IPS-NIHi11 (cell line): ENCODE data around the gene AXIN2.
A peak's percentile ranks its signal among the peaks of the same experiment; 100 is the strongest.
"Not testable (repeated sequence)": the region's sequence is repeated elsewhere in the genome, so short reads cannot be mapped to it uniquely, and the experiment has no call there.

ENCODE experiments used
- DNase-seq: peaks from one replicate; pipeline ENCODE4 v3.0.0; 2012; ENCODE audit warnings: mixed read lengths, low spot score

AXIN2 gene

DNA sequence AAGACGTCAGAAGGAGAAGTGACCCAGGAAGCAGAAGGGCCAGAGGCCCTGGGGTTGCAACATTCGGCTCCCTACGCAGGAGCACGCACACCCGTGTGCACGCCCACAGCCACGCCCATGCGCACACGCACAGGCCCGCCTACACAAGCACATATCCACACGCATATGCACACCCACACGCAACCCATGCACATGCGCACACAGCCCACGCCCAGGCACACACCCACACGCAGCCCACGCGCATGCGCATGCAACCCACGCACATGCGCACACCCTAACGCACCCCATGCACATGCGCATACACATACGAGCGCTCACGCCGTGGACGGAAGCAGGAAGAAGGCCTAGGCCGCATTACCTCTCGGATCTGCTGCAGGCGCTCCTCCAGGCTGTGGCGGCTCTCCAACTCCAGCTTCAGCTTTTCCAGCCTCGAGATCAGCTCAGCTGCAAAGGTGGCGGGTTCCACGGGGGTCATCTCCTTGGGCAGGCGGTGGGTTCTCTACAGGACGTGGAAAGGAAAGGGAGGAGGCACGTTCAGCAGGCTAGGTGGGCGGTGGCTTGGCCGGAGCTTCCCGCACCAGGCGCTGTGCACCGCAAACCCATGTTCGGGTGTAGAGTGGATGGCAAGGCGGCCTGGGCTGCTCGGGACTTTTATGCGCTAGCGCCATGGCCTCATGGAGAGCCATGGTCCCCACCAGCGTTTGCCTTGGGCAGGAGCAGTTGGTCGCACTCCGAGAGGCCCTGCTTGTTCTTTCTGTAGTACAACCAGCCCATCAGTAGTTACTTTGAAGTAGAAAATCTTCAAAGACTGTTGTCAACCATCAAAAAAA lies 23.4 kb downstream of the AXIN2 start:
- no peak for DNase-seq

- DNase-seq: no peak
Measured at GRCh38 chr17:65537343-65537844, 24.1 kb downstream of the AXIN2 start.

DNA sequence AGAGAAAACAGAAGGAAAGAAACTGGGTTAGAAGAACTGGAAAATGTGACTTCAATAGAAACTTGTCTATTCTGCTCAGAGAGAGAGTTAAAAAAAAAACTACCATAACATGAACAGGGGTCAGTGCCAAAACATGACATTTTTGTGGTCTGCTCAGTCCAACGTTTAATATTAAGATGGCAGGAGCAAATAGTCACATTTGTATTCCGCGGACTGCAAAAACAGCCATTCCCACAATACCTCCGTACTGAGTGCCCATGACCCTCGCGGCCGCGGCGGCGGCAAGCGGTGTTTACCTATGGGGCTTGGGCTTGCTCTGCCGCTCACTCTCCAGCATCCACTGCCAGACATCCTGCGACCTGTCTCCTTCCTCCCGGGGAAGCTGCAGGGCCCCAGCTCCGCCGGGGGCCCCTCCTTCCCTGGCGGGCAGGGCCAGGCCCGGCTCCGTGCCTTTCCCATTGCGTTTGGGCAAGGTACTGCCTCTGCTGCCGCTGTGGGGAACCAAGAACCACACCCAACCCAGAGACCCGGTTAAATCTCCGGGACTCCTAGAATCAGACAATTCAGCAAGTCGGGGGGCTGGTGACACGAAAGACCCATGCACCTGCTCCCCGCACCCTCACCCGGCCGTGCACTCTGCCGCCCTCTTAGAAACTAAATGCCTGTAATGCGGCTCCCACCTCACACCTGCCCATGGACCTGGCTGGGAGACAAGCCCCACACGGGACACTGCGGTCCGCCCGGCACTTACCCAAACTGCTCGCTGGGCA lies 24.7 kb downstream of the AXIN2 start:
- no peak for DNase-seq

- DNase-seq: no peak
Measured at GRCh38 chr17:65535777-65536572, 25.5 kb downstream of the AXIN2 start.

- DNase-seq: no peak
Measured at GRCh38 chr17:65533852-65534457, 27.5 kb downstream of the AXIN2 start.

- no peak for DNase-seq
Measured at GRCh38 chr17:65533056-65533745, 28.2 kb downstream of the AXIN2 start.

DNA sequence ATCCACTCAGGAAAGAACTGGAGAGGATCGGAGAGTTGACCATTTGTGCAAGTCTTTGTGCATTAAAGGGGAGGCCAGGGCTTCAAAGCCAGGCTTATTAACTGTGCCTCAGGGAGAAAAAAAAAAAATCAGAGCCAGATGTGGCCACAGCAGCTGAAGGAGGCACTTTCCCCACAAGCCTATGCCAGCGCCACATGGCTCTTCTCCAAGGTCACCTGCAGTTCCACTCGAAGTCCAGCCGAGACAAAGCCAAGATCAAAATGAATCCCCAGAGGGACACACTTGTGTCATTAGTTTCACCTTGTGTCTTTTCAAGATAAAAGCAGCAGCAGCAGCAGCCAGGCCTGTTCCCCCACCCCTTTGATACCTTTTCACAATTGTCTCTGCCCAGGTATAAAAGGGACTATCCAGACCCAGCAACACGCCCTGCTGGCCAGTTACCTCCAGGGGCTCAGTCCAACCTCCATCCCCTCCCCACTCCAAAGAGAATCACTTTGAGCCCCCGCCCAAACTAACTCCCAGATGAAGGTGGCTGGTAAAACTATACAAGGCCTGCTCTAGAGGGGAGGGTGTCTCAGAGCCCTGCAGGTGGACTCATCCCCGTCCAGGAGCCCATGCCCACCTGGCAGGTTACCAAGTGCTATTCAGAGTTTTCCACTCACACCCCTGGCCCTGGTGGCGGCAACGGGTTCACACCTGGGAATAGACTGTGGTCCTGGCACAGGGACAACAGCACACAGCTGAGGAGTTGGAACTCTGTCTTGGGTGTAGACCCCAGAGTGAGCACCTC lies 29.2 kb downstream of the AXIN2 start:
- DNase-seq: no peak

GRCh38 chr17:65531256-65532100 lies 30.0 kb downstream of the AXIN2 start:
- peak; percentile 61 for DNase-seq

GRCh38 chr17:65530523-65531255 lies 30.8 kb downstream of the AXIN2 start:
- peak; percentile 33 for DNase-seq

DNA sequence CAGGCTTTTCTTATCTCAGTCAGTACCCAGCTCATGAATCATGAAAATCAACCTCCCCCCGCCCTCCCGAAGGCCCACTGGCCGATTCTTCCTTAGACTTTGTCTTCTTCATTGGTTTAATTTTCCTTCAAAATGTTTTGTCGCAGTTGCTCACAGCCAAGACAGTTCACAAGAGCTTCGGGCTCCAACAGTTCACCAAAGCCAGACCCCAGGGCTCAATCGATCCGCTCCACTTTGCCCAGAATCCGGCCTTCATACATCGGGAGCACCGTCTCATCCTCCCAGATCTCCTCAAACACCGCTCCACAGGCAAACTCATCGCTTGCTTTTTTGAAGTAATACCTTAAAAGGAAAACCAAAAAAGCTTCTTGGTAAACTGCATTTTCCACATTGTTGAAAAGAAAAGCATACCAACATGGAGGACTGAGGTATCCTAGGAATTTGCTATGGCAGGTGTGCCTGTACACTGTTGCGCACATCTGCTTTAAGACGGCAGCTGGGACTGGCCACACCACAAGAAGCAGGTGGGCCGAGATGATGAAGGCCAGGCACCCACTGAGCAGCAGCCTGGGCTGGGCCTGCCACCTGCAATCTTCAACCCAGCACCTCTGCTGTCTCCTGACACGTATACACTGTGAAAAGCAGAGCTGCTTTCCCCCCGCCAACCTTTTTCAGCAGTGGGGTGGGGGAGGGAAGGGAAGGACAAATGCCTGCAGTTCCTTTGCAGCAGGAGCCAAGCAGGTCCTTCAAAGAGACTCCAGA lies 31.5 kb downstream of the AXIN2 start:
- no peak for DNase-seq

DNA sequence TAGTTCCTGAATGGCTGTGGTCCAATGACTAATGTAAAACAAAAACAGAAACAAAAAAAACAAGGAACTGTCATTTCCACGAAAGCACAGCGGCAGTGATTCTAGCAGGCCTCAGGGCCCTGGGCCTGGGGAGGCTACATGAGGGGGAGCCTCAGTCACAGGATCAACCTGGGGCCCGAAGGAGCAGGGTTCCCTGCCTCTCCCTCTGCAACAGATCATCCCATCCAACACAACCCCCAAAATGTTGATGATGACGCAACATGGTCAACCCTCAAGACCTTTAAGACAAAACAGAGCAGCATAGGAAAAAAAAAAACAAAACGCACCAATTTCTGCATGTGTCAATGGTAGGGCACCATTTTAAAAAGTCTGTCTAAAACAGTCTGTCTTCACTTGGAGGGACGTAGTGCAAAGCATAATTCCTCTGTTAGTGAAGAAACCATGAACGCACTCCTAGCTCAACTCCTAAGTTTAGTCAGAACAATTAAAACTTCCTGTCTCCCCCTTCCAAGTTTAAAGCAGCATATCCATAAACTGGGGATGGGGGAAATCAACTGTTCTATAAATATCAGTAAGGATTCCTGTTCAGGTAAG lies 32.3 kb downstream of the AXIN2 start:
- no peak for DNase-seq

GRCh38 chr17:65527857-65528591 lies 33.4 kb downstream of the AXIN2 start:
- no peak for DNase-seq

DNA sequence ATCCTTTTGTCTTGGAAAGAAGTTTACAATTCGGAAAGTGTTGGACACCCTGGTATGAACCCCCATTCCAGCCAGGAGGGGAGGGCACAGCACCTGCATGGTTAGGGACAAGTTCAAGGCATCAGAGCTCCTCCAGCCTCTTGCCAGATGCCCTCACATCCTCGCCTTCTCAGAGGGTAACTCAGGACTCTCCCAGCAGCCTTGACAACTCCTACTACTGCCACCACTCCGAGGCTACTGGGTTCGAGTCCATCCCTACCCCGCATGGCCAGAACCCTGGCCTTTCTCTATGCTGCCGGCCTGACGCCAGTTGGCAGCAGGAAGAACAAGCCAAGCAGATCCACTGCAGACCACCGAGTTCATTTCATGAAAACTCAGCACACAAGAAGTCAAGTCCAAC lies 34.1 kb downstream of the AXIN2 start:
- no peak for DNase-seq

GRCh38 chr17:65526854-65527253 lies 34.6 kb downstream of the AXIN2 start:
- not testable (repeated sequence) for DNase-seq

DNA sequence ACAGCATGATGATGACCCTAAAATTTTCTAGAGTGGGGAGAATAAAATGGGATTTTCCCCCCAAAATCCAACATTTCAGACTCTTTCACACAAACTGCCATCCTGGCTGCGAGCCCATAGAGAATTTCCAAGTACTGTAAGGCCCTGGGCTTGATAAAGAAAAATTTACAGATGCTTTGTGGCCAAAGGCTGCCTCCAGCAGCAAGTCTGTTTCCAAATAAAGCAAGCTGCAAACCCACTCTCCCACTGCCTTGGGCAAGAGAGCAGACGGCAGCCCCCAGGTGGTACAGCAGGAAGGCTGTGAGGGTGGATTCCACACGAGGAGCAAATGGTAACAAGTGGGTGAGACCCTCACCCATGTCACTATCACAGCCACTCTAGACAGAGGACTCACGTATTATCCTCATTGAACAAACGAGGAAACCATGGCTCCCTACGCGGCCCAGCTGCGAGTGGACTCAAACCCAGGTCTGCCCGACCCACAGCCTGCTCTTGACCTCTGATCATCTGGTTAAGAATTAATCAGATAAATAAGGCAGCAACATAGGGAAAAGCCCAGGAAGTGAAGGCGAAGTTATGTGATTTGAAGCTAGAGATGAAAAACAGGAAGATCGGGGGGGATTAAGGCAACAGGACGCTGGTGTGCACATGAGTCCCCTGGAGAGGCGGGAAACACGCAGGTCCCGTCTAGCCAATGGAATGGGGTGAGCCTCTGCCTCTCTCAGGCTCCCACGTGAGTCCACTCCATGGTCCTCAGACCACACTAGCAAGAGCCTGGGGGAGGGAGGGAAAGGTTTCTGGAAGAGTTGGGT lies 37.4 kb downstream of the AXIN2 start:
- no peak for DNase-seq

DNA sequence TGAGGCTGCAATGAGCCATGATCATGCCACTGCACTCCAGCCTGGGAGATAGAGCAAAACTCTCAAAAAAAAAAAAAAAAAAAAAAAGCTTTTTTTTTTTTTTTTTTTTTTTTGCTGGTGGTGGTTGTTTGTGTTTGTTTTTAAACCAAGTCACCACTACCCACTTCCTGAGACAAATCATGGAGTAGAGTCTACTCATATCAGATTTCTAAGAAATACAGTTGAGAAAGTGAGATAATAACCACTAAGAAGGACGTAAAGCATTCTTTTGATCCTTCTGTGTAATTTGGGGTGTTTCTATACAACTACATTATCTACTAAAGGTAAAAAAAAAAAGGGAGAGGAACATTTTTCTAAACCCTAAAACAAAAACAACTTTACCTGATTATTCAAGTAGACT lies 38.0 kb downstream of the AXIN2 start:
- DNase-seq: no peak
